Tibial nerve (tissue), 4 donors: Measurements from ENCODE around the gene NFATC1.

ENCODE experiments used
- EP300 ChIP-seq, 2 donors: sonication (generic); formaldehyde crosslinking; IDR thresholded peaks; one replicate each; pipeline ENCODE4 v1.6.1; 2017; ENCODE audit warnings: antibody characterized with exemption in 2 of 2, mild to moderate bottlenecking in 1 of 2
- POLR2A ChIP-seq, 2 donors: fragments of 450-650 bp; IDR thresholded peaks; one replicate each; pipeline ENCODE4 v1.6.1; 2017; ENCODE audit warnings: antibody characterized with exemption in 2 of 2, mild to moderate bottlenecking in 2 of 2, moderate library complexity in 2 of 2
- TF ChIP-seq, protein P1 (sequence below), 5 experiments: fragments of 200-600 bp in 3 of 5; fragments of 450-650 bp in 2 of 5; sonication (generic) in 3 of 5; IDR thresholded peaks; one replicate each; pipeline ENCODE4 v1.5.1; 2016 to 2019; ENCODE audit warnings: antibody characterized with exemption in 5 of 5, mild to moderate bottlenecking in 3 of 5, moderate library complexity in 2 of 5

- TF ChIP-seq POLR2A (IDR thresholded peaks at IDR 0.05): peak in 1 of 2 donors; percentile 32
- TF ChIP-seq, protein P1, sequence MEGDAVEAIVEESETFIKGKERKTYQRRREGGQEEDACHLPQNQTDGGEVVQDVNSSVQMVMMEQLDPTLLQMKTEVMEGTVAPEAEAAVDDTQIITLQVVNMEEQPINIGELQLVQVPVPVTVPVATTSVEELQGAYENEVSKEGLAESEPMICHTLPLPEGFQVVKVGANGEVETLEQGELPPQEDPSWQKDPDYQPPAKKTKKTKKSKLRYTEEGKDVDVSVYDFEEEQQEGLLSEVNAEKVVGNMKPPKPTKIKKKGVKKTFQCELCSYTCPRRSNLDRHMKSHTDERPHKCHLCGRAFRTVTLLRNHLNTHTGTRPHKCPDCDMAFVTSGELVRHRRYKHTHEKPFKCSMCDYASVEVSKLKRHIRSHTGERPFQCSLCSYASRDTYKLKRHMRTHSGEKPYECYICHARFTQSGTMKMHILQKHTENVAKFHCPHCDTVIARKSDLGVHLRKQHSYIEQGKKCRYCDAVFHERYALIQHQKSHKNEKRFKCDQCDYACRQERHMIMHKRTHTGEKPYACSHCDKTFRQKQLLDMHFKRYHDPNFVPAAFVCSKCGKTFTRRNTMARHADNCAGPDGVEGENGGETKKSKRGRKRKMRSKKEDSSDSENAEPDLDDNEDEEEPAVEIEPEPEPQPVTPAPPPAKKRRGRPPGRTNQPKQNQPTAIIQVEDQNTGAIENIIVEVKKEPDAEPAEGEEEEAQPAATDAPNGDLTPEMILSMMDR (IDR thresholded peaks at IDR 0.05): no peak
- peak; percentile 34 to 76 for TF ChIP-seq EP300 (IDR thresholded peaks at IDR 0.05)
These were observed 7.4 kb downstream of the NFATC1 start for GRCh38 chr18:79402977-79403722.
